NCI-H510A treated with DMSO at 0.1 percent for 48 hours (cell line): ENCODE measurements around the gene PAK4.
"Not testable (repeated sequence)": the region's sequence is repeated elsewhere in the genome, so short reads cannot be mapped to it uniquely, and the experiment has no call there.

Experiments used
- DNase-seq: peaks from one replicate; lab custom pipeline; 2025; lab: John Stamatoyannopoulos, UW

The PAK4 gene

DNA sequence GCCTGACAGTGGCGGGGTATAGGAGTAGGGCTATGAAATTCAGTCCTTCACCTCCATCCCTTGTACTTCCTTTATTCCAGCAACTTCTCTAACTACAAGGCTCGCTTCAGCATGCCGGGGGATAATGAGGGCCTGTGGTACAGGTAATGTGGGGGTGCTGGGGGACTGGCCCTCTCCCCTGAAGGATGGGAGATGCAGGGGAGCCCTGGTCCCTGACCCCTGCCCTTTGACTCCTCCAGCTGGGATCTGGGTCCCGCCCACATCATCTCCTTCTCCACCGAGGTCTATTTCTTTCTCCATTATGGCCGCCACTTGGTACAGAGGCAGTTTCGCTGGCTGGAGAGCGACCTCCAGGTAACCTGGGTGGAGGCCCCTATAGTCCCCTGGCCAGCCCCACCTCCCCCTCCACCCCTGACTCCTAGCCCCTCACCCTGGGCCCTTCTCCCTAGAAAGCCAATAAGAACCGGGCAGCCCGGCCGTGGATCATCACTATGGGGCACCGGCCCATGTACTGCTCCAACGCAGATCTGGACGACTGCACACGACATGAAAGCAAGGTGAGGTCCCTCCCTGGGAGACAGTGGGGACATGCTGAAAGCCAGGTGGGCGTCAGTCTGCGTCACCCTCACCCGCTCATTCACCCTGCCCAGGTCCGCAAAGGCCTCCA lies 25.0 kb upstream of the PAK4 start:
- DNase-seq, result no peak

DNA sequence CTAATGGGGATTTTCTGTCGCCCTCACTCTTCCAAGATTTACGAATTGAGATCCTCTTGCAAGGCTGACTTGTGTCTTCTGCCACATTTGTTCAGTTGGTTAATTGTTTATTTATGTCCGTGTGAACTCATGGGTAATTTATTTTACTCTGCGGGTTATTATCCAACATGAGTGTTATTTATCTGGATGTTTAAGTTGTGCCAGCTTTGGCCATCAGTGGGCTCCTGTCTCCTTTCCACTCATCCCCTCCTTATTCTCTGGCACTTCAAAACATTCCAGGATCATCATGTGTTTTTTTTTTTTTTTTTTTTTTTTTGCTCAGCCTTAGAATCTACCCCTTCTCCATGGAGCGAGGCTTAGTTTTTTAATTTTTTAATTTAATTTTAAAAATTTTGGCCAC lies 22.4 kb upstream of the PAK4 start:
- DNase-seq, result no peak

DNA sequence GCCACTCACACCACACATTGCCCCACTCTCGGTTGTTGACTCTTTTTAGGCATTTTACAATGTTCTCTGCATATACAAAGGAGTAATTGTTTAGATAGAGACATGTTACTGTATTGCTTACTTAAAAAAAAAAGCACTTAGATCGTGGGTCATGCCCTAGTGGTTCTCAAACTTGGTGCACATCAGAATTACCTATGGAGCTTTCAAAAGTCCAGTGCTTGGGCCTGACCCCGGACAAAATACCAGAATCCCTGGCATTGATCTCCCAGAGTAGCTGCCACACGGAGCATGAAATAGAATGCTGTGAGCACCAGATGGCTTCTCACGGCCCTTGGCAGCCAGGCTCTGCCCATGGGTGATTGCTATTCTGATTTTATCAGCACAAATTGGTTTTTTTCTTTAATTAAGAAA lies 21.4 kb upstream of the PAK4 start:
- no peak for DNase-seq

DNA sequence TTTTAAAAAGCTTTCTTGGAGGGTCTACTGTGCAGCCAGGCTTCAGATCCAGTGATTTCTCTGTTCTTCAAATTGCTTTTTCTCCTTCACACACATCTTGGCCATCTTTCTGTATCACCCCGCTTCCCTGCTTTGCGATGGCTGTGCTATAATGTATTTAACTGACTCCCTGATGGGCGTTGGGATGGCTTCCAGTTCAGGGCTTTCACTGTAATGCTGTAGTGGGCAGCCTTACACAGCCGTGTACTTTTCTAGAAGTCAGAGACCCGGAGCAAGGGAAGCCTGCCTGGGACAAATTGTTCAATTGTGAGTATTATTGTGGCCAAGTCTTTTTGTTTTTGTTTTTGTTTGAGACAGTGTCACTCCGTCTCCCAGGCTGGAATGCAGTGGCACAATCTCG lies 19.4 kb upstream of the PAK4 start:
- no peak for DNase-seq

DNA sequence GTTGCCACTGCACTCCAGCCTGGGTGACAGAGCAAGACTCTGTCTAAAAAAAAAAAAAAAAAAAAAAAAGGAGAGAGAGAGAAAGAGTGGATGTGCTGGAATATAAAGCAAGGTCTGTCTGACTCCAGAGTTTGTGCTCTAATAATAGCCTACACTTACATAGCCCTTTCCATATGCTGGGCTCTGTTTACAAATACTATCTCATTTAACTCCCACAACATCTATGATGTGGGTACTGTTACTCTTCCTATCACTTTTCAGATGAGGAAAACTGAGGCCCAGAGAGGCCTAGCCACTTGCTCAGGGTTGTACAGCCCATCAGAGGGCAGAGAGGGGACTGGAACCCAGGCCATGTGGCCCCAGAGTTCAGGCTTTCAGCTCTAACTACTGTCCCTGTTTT lies 15.9 kb upstream of the PAK4 start:
- DNase-seq, result no peak

DNA sequence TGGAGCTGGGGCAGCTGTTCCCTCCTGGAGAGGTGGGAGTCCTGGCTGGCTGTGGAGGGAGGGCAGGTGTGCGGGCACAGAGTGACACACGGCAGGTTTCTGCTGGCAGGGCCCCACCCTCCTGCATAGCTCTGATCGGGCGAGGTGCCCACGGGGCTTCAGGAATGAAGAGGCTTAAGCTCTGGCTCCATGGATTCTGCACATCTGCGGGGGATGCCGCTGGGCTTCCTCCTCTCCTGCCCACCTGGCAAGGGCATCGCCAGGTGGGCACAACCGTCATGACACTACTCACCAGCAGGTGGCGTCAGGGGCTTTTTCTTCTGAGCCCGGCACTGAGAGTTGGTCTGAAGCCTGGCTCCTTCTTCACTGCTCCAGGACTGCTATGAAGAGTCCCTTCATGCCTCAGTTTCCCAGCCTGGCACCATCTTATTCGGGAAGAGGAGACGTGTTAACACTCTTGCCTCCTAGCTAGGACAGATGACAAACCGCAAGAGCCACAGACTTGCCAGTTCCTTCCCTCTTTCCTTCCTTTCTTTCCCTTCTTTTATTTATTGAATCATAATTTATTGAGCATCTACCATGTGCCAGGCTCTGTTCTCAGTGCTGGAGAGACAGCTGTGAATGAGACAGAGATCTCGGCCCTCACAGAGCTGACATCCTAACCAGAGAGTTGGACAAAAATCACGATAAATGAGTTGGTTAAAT lies 15.2 kb upstream of the PAK4 start:
- peak; percentile 53 for DNase-seq

DNA sequence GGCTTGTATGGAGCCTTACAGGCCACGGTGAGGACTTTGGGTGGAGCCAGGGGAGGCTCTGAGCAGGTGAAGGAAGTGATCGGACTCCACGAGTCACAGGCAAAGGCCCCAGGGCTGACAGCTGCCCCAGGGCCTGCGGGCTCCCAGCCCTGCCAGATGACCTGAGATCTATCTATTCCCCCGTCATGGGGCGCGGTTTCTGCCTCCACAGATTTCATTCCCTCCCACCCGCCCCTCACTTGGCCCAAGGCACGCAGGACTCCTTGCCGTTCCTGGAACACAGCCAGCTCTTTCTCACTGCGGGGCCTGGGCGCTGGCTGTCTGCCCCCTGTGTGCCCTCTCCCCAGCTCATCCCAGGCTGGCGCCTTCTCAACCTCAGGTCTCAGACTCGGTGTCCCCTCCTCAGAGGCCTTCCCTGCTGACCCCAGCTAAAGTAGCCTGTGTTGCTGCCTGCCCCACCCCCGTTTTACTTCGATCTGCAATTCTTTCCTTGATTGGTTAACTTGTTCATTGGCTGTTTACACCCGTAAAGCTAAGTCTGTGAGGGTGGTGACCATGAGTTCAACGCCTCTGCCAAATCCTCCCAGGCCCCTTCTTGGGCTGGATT lies 13.9 kb upstream of the PAK4 start:
- DNase-seq, result no peak

DNA sequence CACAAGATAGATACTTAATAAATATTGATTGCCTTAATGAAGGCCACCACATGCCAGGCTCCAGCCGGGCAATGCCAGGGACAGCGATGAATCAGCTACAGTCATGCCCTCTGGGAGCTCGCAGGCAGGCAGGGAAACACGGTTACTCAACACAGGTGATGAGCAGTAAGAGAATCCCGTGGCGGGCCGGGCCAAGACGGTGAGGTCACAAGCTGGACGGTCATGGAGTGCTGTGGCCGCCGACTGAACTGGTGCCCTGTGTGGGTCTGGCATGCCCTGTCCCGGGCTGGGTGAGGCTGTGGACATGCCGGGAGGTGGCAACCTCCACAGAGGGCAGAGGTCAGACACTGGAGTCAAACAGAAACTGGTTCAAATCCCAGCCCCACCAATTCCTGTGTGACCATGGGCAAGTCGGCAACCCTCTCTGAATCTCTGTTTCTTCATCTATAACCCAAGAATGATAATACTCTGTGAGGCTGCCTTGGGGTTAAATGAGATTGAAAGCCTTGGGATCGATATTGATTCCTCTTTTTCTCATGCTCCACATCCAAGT lies 13.2 kb upstream of the PAK4 start:
- no peak for DNase-seq

DNA sequence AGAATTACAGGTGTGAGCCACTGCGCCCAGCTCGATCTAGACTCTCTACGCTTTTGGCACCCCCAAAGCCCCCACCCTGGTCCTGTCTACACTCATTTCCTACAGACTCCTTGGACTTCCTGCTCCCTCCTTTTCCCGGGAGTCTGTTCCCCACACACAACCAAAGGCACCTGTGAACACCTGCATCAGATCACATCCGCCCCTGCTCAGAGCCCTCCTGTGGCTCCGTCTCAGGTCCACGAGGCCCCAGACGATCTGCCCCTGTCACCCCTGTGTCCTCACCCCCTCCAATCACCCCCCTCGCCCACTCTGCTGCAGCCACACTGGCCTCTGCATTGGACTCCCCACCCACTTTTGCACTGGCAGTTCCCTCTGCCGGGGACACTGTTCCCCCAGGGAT lies 12.4 kb upstream of the PAK4 start:
- no peak for DNase-seq

DNA sequence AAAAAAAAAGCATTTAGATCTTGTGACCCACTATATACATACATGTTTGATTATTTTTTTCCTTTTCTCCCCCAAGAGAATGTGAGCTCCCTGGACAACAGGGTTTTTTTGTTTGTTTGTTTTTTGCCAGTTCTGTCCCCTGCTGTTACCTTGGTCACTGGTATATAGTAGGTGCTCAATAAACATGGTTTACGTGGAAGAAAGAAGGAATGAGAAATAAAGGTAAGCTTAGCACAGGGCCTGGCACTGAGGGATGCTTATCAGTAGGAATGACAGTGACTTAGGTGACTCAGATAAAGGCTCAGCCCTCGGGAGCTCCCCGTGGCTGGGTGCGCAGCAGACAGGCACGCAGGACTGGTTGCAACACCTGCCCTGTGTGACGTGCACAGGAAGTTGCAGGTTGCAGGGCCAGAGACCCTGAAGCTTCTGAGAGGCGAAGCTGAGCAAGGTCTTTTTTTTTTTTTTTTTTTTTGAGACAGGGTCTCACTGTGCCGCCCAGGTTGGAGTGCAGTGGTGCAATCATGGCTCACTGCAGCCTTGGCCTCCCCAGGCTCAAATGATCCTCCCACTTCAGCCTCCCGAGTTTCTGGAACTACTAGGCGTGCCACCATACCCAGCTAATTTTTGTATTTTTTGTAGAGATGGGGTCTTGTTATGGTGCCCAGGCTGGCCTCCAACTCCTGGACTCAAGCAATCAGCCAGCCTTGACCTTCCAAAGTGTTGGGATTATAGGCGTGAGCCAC lies 10.3 kb upstream of the PAK4 start:
- DNase-seq, result no peak

DNA sequence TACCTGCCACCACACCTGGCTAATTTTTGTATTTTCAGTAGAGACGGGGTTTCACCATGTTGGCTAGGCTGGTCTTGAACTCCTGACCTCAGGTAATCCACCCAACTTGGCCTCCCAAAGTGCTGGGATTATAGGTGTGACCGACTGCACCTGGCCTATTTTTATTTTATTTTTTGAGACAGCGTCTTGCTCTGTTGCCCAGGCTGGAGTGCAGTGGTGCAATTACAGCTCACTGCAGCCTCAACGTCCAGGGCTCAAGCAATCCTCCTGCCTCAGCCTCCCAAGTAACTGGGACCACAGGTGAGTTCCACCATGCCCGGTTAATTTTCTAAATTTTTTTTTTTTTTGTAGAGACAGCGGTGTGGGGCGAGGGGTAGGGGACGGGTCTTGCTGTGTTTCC lies 8.6 kb upstream of the PAK4 start:
- DNase-seq, result not testable (repeated sequence)

DNA sequence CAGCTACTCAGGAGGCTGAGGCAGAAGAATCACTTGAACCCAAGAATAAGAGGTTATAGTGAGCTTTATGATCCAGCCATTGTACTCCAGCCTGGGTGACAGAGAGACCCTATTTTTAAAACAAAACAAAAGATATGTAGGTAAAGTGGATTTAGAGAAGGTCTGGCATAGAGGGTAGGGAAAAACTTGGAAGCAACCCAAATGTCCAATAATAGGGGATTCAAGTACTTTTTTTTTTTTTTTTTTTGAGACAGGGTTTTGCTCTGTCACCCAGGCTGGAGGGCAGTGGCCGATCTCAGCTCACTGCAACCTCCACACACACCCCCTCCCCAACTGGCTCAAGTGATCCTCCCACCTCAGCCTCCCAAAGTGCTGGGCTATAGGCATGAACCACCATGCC lies 5.8 kb upstream of the PAK4 start:
- no peak for DNase-seq

DNA sequence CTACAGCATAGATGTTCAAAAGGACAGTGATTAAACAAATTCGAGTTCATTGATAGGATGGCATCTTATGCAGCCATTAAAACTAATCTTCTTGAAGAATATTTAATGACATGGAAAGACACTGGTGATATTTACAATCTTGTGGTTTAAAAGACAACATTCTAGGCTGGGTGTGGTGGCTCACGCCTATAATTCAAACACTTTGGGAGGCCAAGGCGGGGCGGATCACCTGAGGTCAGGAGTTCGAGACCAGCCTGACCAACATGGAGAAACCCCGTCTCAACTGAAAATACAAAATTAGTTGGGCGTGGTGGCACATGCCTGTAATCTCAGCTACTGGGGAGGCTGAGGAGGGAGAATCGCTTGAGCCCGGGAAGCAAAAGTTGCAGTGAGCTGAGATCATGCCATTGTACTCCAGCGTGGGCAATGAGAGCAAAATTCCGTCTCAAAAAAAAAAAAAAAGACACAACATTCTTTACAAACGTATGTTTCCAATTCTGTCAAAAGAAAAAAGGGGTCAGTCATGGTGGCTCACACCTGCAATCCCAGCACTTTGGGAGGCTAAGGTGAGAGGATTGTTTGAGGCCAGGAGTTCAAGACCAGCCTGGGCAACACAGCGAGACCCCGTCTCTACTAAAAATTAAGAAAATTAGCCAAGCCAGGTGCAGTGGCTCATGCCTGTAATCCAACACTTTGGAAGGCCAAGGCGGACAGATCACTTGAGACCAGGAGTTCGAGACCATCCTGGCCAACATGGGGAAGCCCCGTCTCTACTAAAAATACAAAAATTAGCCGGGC lies 2.5 kb upstream of the PAK4 start:
- DNase-seq, result no peak

DNA sequence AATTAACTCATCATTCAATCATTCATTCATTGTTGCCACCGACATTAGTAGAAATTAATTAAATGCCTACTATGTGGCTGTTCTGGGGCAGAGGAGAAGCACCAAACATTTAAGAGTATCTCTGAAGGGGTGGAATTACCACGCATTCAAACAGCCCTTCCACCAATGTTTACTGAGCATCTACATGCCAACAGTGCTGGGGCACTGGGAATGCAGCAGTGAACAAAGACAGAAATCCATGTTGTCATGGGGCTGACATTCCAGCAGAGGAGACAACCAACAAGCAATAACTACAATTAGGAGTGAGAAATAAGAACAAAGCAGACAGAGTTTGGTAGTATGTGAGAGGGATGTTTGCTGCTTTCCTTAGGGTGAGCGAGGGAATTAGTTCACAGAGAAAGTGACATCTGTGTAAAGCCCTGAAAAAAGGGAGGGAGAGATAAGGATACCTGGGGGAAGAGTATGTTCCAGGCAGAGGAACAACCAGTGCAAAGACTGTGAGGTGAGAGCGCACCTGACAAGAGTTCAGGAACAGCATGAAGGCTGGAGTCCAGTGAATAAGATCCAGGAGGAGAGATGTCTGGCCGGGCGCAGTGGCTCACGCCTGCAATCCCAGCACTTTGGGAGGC lies 1.3 kb upstream of the PAK4 start:
- DNase-seq, result no peak

DNA sequence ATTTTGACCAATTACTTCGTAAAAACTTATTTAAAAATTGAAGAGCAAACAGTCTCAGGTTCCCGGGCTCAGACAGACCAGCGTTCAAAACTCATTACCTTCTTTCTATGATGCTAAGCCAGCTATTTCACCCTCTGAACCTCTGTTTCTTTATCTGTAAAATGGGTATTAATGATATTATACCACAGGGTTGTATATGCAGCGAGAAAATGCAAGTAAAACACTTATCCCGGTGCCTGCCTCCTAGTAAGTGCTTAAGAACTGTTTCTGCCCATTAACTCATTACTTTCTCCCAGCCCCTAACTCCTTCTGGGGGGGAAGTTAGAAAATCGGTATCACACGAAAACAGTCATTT lies 410 bp upstream of the PAK4 start:
- no peak for DNase-seq

DNA sequence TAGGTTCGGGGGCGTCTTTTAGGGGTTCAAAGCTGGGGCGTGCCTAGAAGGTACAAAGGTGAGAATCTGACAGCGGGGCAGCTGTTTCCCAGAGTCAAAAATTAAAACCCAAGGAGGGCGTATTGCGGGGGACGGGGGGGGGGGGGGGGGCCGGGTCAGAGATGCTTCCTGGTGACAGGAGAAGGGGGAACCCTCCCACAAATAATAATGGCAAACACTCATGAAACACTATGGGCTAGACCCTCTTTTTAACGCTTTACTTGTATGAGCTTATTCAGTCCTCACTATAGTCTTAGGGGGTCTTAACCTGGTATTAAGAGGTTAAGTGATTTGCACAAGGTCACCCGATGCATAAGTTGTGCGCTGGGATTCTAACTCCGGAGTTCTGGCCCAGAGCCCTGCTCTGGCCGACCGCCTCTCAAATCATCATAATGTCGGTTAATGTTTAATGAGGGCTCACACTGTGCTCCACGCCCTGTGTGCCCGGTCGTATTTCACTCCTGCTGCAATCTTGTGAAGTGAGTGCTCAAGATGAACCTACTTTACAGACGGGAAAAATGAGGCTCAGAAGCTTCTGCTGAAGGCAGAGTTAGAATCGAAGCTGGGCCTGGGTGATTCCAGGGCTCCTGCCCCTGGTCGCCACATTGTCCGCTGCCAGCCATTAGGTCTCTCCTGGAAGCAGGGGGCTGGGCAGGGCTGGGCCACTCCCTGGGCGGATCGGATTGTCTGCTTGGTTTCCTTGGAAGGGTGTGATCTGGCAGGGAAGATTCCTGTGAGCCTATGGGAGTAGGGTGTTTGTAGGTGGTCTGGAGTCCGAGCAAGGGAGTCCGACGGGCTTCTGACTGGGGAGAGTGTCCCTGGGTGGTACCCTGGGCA lies 964 bp downstream of the PAK4 start:
- no peak for DNase-seq

DNA sequence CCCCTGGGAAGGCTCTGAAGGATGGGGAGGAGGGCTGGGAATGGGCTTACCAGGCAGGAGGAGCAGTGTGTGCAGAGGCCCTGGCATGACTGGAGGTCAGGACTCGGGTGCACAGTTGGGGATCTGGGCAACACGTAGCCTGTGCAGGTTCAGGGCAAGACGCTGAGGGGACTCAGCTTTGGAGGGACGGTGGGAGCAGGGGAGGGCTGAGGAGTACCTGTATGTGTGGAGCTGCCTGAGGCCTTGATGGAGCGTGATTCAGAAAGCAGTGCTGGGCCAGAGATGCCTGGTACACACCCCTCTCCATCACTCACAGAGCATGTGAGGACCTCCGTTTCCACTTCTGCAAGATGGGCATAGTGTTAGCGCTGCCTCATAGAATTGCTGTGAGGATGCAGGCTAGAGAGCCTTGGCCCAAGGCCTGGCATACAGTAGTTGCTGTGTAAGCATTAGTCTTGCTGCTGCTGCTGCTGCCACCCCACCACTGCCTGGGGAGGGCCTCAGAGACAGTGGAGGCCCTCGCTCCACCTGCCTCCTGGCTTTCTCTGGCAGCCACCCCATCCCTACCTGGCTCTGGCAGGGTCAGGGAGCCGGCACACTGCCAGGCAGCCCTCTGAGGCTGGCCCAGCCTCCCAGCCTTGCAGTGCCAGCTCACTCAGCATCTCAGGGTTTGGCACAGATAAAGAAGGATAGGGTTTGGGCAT lies 2.4 kb downstream of the PAK4 start:
- no peak for DNase-seq

DNA sequence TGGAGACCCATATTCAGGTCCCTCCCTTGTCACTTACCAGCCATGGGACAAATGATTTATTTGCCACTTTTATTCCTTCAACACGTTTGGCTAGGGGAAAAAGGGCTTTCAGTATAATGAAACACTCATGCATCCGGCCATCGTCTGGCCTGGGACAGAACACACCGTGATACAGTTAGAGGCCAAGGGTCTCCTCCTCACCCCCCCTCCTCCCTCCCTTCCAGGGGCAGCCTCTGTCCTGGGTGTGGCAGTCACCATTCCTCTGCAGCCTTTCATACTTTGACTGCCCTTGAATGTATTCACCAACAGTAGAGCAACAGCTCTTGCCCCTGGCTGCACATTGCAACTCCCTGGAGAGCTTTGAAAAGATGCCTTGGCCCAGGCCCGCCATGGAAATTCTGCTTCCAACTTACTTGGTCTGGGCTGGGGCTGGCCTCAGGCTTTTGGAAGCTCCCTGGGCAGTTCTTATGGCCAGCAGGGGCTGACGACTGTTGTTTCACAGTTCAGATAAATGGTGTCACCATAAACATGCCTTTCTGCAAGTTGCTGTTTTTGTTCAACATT lies 3.0 kb downstream of the PAK4 start:
- no peak for DNase-seq

DNA sequence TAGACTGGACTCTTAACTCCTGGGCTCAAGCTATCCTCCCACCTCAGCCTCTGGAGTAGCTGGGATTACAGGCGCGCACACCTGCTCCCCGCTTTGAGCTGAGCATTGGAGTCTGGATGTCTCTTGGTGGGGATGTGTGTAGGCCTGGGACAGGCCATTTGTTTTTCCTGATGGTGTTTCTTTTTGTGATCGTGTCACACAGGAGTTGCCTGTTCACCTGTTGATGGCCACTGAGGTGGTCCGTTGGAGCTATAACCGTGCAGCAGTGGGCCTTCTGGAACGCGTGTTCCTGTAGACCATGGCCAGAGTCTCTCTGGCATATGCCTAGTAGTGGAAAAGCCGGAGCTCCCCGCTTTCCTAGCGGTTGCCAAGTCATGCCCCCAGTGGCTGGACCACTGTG lies 3.5 kb downstream of the PAK4 start:
- DNase-seq, result no peak
